PC-9 (cell line): ENCODE data around the gene COPRS.

Experiments used
- CTCF ChIP-seq: fragments of 200-600 bp; sonication (generic); conservative IDR thresholded peaks from 2 replicates; pipeline ENCODE4 v1.6.1; 2017; ENCODE audit warnings: mixed run types, antibody characterized with exemption, mild to moderate bottlenecking, moderate library complexity
- EZH2 ChIP-seq: fragments of 200-600 bp; sonication (generic); IDR thresholded peaks from 2 replicates; pipeline ENCODE4 v1.8.0; 2017; ENCODE audit warnings: antibody characterized with exemption, low read depth

DNA sequence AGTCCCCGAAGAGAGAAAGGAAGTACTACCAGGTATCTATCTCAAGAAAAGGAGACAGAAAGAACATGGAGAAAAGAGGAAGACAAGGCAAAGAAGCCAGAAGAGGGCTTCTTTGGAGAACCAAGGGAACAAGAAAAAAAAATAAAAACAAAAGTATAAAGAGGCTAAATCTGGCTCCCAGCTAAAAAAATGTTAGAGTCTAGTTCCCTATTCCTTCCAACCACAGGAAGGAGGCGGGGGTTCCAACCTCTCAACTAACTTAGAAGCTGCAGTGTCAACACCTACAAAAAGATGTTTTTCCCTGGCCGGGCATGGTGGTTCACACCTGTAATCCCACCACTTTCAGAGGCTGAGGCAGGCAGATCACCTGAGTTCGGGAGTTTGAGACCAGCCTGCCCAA is 29.1 kb upstream of the COPRS start:
- TF ChIP-seq CTCF (no peak), EZH2 (no peak)
